GM12874 (cell line): ENCODE results near the gene RNLS.

Source experiments
- TF ChIP-seq, protein P1 (sequence below): IDR thresholded peaks from 2 replicates; pipeline ENCODE4 v1.5.1; 2011; ENCODE audit warnings: low read depth, mild to moderate bottlenecking, control low read depth, low read length, moderate library complexity; ENCODE audit not compliant: insufficient read depth

Gene RNLS

DNA sequence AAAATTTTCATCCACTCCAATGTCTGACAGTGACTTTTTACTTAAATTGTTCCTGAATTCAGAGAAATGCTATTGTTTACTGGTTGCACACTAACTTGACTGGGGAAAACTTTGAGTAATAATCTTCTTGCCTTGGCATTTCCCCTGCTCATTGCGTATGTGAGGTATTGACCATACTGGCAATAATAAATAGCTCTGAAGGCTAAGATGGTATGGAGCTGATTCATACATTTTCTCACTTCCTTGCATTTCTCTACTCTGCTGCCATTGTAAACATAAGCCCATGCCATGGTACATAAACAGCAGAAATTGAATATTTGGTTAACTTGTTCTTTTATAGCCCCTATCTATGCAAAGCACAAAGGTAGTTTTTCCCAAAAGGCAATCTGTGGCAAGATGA lies 290.0 kb downstream of the RNLS start:
- TF ChIP-seq, protein P1, sequence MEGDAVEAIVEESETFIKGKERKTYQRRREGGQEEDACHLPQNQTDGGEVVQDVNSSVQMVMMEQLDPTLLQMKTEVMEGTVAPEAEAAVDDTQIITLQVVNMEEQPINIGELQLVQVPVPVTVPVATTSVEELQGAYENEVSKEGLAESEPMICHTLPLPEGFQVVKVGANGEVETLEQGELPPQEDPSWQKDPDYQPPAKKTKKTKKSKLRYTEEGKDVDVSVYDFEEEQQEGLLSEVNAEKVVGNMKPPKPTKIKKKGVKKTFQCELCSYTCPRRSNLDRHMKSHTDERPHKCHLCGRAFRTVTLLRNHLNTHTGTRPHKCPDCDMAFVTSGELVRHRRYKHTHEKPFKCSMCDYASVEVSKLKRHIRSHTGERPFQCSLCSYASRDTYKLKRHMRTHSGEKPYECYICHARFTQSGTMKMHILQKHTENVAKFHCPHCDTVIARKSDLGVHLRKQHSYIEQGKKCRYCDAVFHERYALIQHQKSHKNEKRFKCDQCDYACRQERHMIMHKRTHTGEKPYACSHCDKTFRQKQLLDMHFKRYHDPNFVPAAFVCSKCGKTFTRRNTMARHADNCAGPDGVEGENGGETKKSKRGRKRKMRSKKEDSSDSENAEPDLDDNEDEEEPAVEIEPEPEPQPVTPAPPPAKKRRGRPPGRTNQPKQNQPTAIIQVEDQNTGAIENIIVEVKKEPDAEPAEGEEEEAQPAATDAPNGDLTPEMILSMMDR = no peak

DNA sequence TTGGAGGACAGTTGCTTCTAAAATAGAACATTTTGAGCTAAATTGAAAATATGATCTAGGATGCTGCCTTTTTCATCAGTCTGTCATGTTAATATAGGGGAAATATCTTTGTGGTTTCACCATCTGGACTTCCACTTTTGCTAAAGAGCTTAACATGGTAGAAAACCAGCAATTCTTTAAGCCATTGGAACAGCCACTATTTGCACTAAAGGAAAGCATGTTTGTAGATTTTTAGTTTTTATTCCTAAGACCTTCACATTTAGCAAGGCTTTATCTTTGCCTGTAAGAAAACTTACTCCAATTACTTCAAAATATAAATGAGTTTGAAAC lies 291.0 kb downstream of the RNLS start:
- TF ChIP-seq, protein P1 = no peak

DNA sequence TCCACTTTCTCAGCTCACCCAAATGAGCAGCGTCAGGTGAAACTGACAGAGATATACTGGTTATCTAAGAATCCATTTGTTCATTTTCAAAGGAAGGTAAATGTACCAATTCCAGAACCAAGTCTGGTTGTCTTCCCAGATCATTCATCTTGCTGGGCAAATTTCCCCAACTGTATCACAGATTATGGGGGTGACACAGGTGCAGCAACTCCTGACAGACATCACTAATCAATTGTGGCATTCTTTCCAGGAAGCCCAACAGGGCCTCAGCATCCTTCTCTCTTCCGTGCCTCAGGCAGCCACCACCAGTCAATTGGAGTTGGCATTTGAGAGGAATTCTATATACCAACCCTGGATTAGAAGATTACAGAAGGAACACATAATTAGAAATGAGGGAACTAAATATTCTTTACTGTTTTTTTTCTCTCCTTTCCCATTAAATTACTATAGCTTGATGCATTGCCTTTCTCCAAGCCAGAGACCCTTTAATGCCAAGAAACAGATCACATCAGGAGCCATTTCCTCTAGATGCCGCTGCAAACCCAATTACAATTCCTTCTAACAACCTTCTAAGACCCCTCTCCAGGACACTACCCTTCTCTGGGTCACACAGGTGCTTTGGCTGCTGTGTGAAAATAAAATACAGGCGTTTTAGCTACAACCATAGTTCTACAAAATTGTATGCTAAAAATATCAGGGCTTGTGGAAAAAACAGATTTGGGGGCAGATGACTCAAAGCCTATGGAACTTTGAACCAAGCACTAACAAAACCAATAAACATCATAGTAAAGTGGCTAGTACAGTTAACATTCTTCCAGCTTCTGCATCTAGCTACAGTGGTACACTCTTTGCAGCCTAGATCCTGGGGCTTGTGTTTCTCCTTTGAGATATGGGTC lies 291.6 kb downstream of the RNLS start:
- TF ChIP-seq, protein P1 = no peak

DNA sequence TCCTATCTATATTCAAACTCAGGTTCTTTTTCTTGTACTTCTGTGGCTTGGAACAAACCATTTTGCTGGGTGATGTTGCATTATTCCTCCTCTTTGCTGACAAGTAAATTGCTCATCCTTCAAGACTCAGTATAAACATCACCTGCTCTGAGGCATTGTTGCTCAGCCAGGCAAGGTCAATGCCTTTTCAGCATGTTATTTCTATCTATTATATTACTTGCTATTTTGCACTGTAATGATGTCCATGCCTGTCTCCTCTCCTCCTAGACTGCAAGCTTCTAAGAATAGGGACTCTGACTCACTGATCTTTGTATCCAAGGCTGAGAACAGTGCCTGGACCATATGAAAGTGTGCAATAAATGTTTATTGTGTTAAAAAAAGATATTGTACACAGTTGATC lies 293.8 kb downstream of the RNLS start:
- TF ChIP-seq, protein P1 = no peak

DNA sequence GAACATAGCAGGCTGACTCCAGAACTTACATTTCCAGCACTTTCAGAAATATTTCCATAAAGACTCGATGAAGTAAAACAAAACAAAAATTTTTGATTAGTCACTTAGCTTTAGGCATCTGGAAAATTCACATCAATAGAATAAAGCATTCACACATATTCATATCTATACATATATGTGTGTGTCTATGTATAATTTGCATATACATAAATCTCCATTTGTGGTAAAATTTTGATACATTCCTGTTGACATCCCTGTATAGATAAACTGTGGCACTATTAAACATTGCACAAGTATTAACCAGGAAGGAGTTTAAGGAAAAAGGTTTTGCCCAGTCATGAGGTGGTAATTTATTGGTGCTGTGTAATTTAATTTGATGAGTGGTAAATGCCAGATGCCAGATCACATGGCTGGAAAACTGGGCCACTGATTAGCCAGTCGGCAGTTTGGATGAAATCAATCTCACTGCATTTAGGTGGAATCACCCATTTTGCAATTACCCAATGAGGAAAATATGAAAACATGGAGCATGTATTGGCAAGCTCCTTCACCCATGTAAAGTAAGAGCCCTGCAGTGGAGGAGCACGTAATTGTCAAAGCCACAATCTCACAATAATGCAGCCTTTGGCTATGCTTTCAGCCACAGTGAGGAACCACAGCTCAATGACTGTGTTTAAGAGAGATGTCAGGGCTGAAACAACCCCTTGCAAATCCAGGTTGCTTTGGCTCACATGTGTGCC lies 294.6 kb downstream of the RNLS start:
- TF ChIP-seq, protein P1 = no peak

DNA sequence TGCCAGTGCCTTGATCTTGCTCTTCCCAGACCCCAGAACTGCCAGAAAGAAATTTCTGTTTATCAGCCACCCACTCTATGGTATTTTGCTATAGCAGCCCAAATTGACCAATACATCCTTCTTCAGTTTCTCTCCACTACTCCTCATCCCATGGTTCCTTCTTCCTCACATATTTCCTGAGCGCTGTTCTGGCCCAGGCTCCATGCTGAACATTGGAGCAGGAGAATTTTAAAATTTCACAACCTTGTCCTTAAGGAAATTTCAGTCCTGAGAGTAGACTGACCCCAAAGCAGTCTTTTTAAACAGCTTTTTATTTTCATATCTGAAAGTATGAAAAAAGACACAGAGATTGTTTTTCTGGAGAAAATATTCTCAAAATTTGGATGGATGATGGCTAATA lies 297.1 kb downstream of the RNLS start:
- TF ChIP-seq, protein P1 = no peak

DNA sequence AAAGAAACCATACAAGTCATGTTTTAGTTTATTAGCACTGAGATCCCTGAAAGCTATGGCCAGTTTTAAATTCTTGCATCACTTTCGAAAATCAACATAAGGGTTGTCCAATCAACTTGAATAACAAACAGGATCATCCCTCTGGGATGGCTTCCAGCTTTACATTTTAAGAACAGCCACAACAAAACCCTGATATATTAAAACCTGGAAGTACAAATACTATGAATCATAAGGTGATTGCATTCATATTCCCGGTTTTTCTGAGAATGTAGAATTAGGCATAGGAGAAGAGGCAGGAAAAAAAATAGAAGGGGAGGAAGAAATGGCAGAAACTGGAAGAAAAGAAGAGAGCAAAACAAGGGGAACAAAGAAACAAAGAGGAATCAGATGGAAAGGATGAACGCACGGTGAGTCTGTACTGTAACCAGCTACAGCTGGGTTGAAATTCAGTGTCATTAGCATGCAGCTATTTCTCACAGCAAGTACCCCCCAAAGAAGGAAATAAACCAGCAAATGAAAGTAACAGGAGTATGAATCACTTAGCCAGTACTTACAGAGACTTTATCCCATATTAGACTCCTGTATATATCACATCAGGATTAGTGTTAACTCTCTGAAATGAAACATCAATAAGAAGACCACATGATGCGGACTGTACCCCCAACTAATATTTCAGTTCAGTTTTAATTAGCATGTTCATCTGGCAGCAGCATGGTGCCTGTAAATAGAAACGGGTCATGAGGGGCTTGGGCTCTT lies 301.3 kb downstream of the RNLS start:
- TF ChIP-seq, protein P1 = no peak
